Measurements from ENCODE around the gene UBFD1. TPM values are rescaled to one million over a fixed set of nuclear protein-coding genes. Genes with fewer than 3 reads are reported as not detected.

Gene UBFD1
- total and polyA plus RNA-seq, 10 of the 15 experiments (the other 5 are each of a cell fraction or from before 2014, with no cell fraction given), result 7.3 to 48.5 (median 32.1) TPM

- Histone ChIP-seq H2AFZ (ENCODE audit: control insufficient read depth, low read depth, low read length) (no peak overlapping the region), H3K4me2 (ENCODE audit: control insufficient read depth, insufficient read depth) (no peak overlapping the region), H3K36me3 (ENCODE audit: control insufficient read depth in 2 of 2, insufficient read depth in 2 of 2, low read length in 1 of 2) (peaks cover 8 to 25% of the 10 kb centered on the region in 2 experiments), H4K20me1 (ENCODE audit: control insufficient read depth, insufficient read depth) (no peaks in the 10 kb centered on the region), H3K4me1 (ENCODE audit: control insufficient read depth, insufficient read depth, low read length) (no peaks in the 10 kb centered on the region), H3K9me3 (replicated peaks; ENCODE audit: control insufficient read depth, insufficient read depth, low read length) (no peaks in the 10 kb centered on the region), H3K79me2 (ENCODE audit: control insufficient read depth, insufficient read depth, low read length) (no peaks in the 10 kb centered on the region), H3K27ac (ENCODE audit: control insufficient read depth, insufficient read depth) (no peak overlapping the region), H3K4me3 (no peak overlapping the region), H3K9ac (ENCODE audit: control insufficient read depth, insufficient read depth, low read length) (no peak overlapping the region), H3K27me3 (replicated peaks in 1 of 2; ENCODE audit: control insufficient read depth in 2 of 2, insufficient read depth in 2 of 2, low read length in 1 of 2) (no peaks in the 10 kb centered on the region)
- ChIA-PET SMC1A (ENCODE audit: uncharacterized antibody, unreplicated experiment) (no interaction called here), CTCF (no interaction called here), POLR2A (no interaction called here), RAD21 (ENCODE audit: unreplicated experiment) (no interaction called here)
- DNase-seq (ENCODE audit: low read depth, low spot score), result no peak
- TF ChIP-seq IRF4 (IDR thresholded peaks at IDR 0.05; ENCODE audit: low read depth, low read length), result no peak
- TF ChIP-seq RUNX3 (IDR thresholded peaks at IDR 0.05; ENCODE audit: low read length), result no peak
- no peak for TF ChIP-seq BMI1 (IDR thresholded peaks at IDR 0.05; ENCODE audit: borderline replicate concordance)
- no peak for TF ChIP-seq ATF3 (IDR thresholded peaks at IDR 0.05; ENCODE audit: borderline replicate concordance, extremely low read depth, low read depth, low read length)
- no peak for TF ChIP-seq ZNF217 (IDR thresholded peaks at IDR 0.05)
- BruUV-seq (replicated peaks), result no TSS peak
- in situ Hi-C loops (cut with MboI), result no loop called here
- no peak for FAIRE-seq
- intact Hi-C loops (cut with micrococcal nuclease; ENCODE audit: unreplicated experiment), result no loop called here
- ATAC-seq, result no peak
Observed at GRCh38 chr16:23580391-23580790, 22.9 kb downstream of the UBFD1 start.

GRCh38 chr16:23581764-23582163 is 24.2 kb downstream of the UBFD1 start:
- ChIA-PET SMC1A (ENCODE audit: uncharacterized antibody, unreplicated experiment) (no interaction called here), RAD21 (ENCODE audit: unreplicated experiment) (no interaction called here), CTCF (interaction anchor here (1.2 to 1.5 kb wide), 2 partner anchors 10 to 15 kb away, joined by 3 to 6 read pairs; partner anchors contain the start of gene NDUFAB1), POLR2A (no interaction called here)
- FAIRE-seq (no peak), ATAC-seq (no peak), DNase-seq (ENCODE audit: low read depth, low spot score) (no peak)
- no peak overlapping the region for H3K9ac ChIP-seq (ENCODE audit: control insufficient read depth, insufficient read depth, low read length)
- no peak overlapping the region for H3K4me3 ChIP-seq
- in situ Hi-C loops (cut with MboI) (no loop called here), intact Hi-C loops (cut with micrococcal nuclease; ENCODE audit: unreplicated experiment) (no loop called here)
- no peak overlapping the region for H3K4me2 ChIP-seq (ENCODE audit: control insufficient read depth, insufficient read depth)
- H3K27ac ChIP-seq (ENCODE audit: control insufficient read depth, insufficient read depth), result no peak overlapping the region
- no peaks in the 10 kb centered on the region for H3K79me2 ChIP-seq (ENCODE audit: control insufficient read depth, insufficient read depth, low read length)
- no TSS peak for BruUV-seq (replicated peaks)
- H3K36me3 ChIP-seq (ENCODE audit: control insufficient read depth in 2 of 2, insufficient read depth in 2 of 2, low read length in 1 of 2), result peaks cover 8 to 26% of the 10 kb centered on the region in 2 experiments
- H3K27me3 ChIP-seq (replicated peaks in 1 of 2; ENCODE audit: control insufficient read depth in 2 of 2, insufficient read depth in 2 of 2, low read length in 1 of 2), result no peaks in the 10 kb centered on the region
- H2AFZ ChIP-seq (ENCODE audit: control insufficient read depth, low read depth, low read length), result no peak overlapping the region
- H3K9me3 ChIP-seq (replicated peaks; ENCODE audit: control insufficient read depth, insufficient read depth, low read length), result no peaks in the 10 kb centered on the region
- H4K20me1 ChIP-seq (ENCODE audit: control insufficient read depth, insufficient read depth), result no peaks in the 10 kb centered on the region
- no peaks in the 10 kb centered on the region for H3K4me1 ChIP-seq (ENCODE audit: control insufficient read depth, insufficient read depth, low read length)
- TF ChIP-seq TBL1XR1 (IDR thresholded peaks at IDR 0.05; ENCODE audit: low read depth, low read length), result no peak
- TF ChIP-seq NR2F1 (conservative IDR thresholded peaks at IDR 0.05), result no peak
- no peak for TF ChIP-seq RBBP5 (conservative IDR thresholded peaks at IDR 0.05)
- TF ChIP-seq MLLT1 (IDR thresholded peaks at IDR 0.05), result no peak
- TF ChIP-seq RUNX3 (IDR thresholded peaks at IDR 0.05; ENCODE audit: low read length), result no peak
- TF ChIP-seq, protein P1, sequence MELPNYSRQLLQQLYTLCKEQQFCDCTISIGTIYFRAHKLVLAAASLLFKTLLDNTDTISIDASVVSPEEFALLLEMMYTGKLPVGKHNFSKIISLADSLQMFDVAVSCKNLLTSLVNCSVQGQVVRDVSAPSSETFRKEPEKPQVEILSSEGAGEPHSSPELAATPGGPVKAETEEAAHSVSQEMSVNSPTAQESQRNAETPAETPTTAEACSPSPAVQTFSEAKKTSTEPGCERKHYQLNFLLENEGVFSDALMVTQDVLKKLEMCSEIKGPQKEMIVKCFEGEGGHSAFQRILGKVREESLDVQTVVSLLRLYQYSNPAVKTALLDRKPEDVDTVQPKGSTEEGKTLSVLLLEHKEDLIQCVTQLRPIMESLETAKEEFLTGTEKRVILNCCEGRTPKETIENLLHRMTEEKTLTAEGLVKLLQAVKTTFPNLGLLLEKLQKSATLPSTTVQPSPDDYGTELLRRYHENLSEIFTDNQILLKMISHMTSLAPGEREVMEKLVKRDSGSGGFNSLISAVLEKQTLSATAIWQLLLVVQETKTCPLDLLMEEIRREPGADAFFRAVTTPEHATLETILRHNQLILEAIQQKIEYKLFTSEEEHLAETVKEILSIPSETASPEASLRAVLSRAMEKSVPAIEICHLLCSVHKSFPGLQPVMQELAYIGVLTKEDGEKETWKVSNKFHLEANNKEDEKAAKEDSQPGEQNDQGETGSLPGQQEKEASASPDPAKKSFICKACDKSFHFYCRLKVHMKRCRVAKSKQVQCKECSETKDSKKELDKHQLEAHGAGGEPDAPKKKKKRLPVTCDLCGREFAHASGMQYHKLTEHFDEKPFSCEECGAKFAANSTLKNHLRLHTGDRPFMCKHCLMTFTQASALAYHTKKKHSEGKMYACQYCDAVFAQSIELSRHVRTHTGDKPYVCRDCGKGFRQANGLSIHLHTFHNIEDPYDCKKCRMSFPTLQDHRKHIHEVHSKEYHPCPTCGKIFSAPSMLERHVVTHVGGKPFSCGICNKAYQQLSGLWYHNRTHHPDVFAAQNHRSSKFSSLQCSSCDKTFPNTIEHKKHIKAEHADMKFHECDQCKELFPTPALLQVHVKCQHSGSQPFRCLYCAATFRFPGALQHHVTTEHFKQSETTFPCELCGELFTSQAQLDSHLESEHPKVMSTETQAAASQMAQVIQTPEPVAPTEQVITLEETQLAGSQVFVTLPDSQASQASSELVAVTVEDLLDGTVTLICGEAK (IDR thresholded peaks at IDR 0.05; ENCODE audit: borderline replicate concordance), result no peak
- TF ChIP-seq MYC (IDR thresholded peaks at IDR 0.05; ENCODE audit: insufficient read depth, insufficient read length, insufficient replicate concordance, low read length, severe bottlenecking), result no peak
